Rectal smooth muscle tissue (tissue), 1 donor: ENCODE data around the gene C18orf63.

ENCODE experiments used
- H3K27ac ChIP-seq: one replicate; pipeline ENCODE4 v1.7.0; 2013; ENCODE audit warnings: low read depth, low read length, inconsistent platforms
- H3K27me3 ChIP-seq: one replicate; pipeline ENCODE4 v1.7.0; 2013; ENCODE audit warnings: low read length; ENCODE audit not compliant: control insufficient read depth, insufficient read depth
- H3K36me3 ChIP-seq: one replicate; pipeline ENCODE4 v1.7.0; 2013; ENCODE audit warnings: low read length; ENCODE audit not compliant: control insufficient read depth, insufficient read depth
- H3K4me1 ChIP-seq: one replicate; pipeline ENCODE4 v1.7.0; 2013; ENCODE audit warnings: low read length; ENCODE audit not compliant: control insufficient read depth, insufficient read depth
- H3K4me3 ChIP-seq: one replicate; pipeline ENCODE4 v1.7.0; 2013; ENCODE audit warnings: low read length
- H3K9ac ChIP-seq: one replicate; pipeline ENCODE4 v1.7.0; 2013; ENCODE audit warnings: low read length

C18orf63 gene

GRCh38 chr18:74375999-74376398 lies 60.4 kb downstream of the C18orf63 start:
- H3K4me3 ChIP-seq: no peak overlapping the region
- H3K27ac ChIP-seq: no peak overlapping the region
- H3K36me3 ChIP-seq: no peaks in the 10 kb centered on the region
- H3K27me3 ChIP-seq: no peaks in the 10 kb centered on the region
- H3K9ac ChIP-seq: no peak overlapping the region
- H3K4me1 ChIP-seq: no peaks in the 10 kb centered on the region

GRCh38 chr18:74376523-74376922 lies 60.9 kb downstream of the C18orf63 start:
- Histone ChIP-seq H3K27ac (no peak overlapping the region), H3K36me3 (no peaks in the 10 kb centered on the region), H3K4me1 (no peaks in the 10 kb centered on the region), H3K27me3 (no peaks in the 10 kb centered on the region), H3K9ac (no peak overlapping the region), H3K4me3 (no peak overlapping the region)

- Histone ChIP-seq H3K27me3 (no peaks in the 10 kb centered on the region), H3K4me3 (no peak overlapping the region), H3K36me3 (no peaks in the 10 kb centered on the region), H3K27ac (no peak overlapping the region), H3K9ac (no peak overlapping the region), H3K4me1 (no peaks in the 10 kb centered on the region)
Observed at GRCh38 chr18:74377776-74378175, 62.1 kb downstream of the C18orf63 start.

- Histone ChIP-seq H3K27me3 (no peaks in the 10 kb centered on the region), H3K36me3 (no peaks in the 10 kb centered on the region), H3K27ac (no peak overlapping the region), H3K4me1 (no peaks in the 10 kb centered on the region), H3K9ac (no peak overlapping the region), H3K4me3 (no peak overlapping the region)
Observed at GRCh38 chr18:74378179-74378682, 62.6 kb downstream of the C18orf63 start.

GRCh38 chr18:74380916-74381315 lies 65.3 kb downstream of the C18orf63 start:
- H3K36me3 ChIP-seq: no peaks in the 10 kb centered on the region
- H3K27me3 ChIP-seq: no peaks in the 10 kb centered on the region
- H3K27ac ChIP-seq: no peak overlapping the region
- no peaks in the 10 kb centered on the region for H3K4me1 ChIP-seq
- H3K4me3 ChIP-seq: no peak overlapping the region
- no peak overlapping the region for H3K9ac ChIP-seq

GRCh38 chr18:74381621-74382295 lies 66.1 kb downstream of the C18orf63 start:
- Histone ChIP-seq H3K4me1 (no peaks in the 10 kb centered on the region), H3K9ac (no peak overlapping the region), H3K36me3 (no peaks in the 10 kb centered on the region), H3K27me3 (no peaks in the 10 kb centered on the region), H3K4me3 (no peak overlapping the region), H3K27ac (no peak overlapping the region)

GRCh38 chr18:74382481-74383017 lies 66.9 kb downstream of the C18orf63 start:
- H3K27me3 ChIP-seq: no peaks in the 10 kb centered on the region
- no peaks in the 10 kb centered on the region for H3K4me1 ChIP-seq
- H3K27ac ChIP-seq: no peak overlapping the region
- no peak overlapping the region for H3K4me3 ChIP-seq
- no peak overlapping the region for H3K9ac ChIP-seq
- no peaks in the 10 kb centered on the region for H3K36me3 ChIP-seq

GRCh38 chr18:74387383-74387782 lies 71.7 kb downstream of the C18orf63 start:
- no peak overlapping the region for H3K9ac ChIP-seq
- H3K4me1 ChIP-seq: no peaks in the 10 kb centered on the region
- H3K36me3 ChIP-seq: no peaks in the 10 kb centered on the region
- H3K27me3 ChIP-seq: no peaks in the 10 kb centered on the region
- H3K27ac ChIP-seq: no peak overlapping the region
- H3K4me3 ChIP-seq: no peak overlapping the region

GRCh38 chr18:74388227-74388626 lies 72.6 kb downstream of the C18orf63 start:
- H3K27ac ChIP-seq: no peak overlapping the region
- no peak overlapping the region for H3K9ac ChIP-seq
- H3K4me1 ChIP-seq: no peaks in the 10 kb centered on the region

GRCh38 chr18:74389171-74389927 lies 73.7 kb downstream of the C18orf63 start:
- Histone ChIP-seq H3K9ac (no peak overlapping the region), H3K27me3 (no peaks in the 10 kb centered on the region), H3K36me3 (no peaks in the 10 kb centered on the region), H3K4me3 (no peak overlapping the region), H3K27ac (no peak overlapping the region), H3K4me1 (no peaks in the 10 kb centered on the region)

More at GRCh38 chr18:74388227-74388626, 72.6 kb downstream of the C18orf63 start:
- Histone ChIP-seq H3K27me3 (no peaks in the 10 kb centered on the region), H3K36me3 (no peaks in the 10 kb centered on the region), H3K4me3 (no peak overlapping the region)

- Histone ChIP-seq H3K36me3 (no peaks in the 10 kb centered on the region), H3K27ac (no peak overlapping the region), H3K9ac (no peak overlapping the region), H3K4me1 (no peaks in the 10 kb centered on the region), H3K27me3 (no peaks in the 10 kb centered on the region), H3K4me3 (no peak overlapping the region)
Observed at GRCh38 chr18:74389991-74390390, 74.4 kb downstream of the C18orf63 start.

GRCh38 chr18:74390900-74391299 lies 75.3 kb downstream of the C18orf63 start:
- Histone ChIP-seq H3K27me3 (no peaks in the 10 kb centered on the region), H3K27ac (no peak overlapping the region), H3K4me3 (no peak overlapping the region)

More at GRCh38 chr18:74390900-74391299, 75.3 kb downstream of the C18orf63 start:
- H3K4me1 ChIP-seq: no peaks in the 10 kb centered on the region
- no peak overlapping the region for H3K9ac ChIP-seq
- H3K36me3 ChIP-seq: no peaks in the 10 kb centered on the region
